Fibroblast of mammary gland (primary cell): ENCODE results near the gene FFAR2.
A peak's percentile ranks its signal among the peaks of the same experiment; 100 is the strongest.

Experiments used
- DNase-seq: peaks from one replicate; pipeline ENCODE4 v3.0.0-alpha.2; 2010; ENCODE audit warnings: low read depth
- H3K4me3 ChIP-seq: 2 replicates; pipeline ENCODE4 v1.5.1; 2011; ENCODE audit warnings: low read depth, mild to moderate bottlenecking, low read length, moderate library complexity; ENCODE audit not compliant: control insufficient read depth
- CTCF ChIP-seq: conservative IDR thresholded peaks from 2 replicates; pipeline ENCODE4 v1.5.1; 2011; ENCODE audit warnings: low read depth, low read length, inconsistent platforms; ENCODE audit not compliant: control insufficient read depth, insufficient read depth

FFAR2 gene

GRCh38 chr19:35488677-35489076 is 40.6 kb downstream of the FFAR2 start:
- TF ChIP-seq CTCF, result no peak
- H3K4me3 ChIP-seq, result no peak overlapping the region
- DNase-seq, result no peak

GRCh38 chr19:35490364-35490763 is 42.3 kb downstream of the FFAR2 start, which contains the start of gene KRTDAP:
Gene KRTDAP (minus strand): TSS chr19:35490464. CDS start chr19:35490442, 22 bp downstream.
- TF ChIP-seq CTCF, result no peak
- no peak within 1 kb of the TSS for H3K4me3 ChIP-seq
- no peak for DNase-seq

GRCh38 chr19:35491836-35492360 is 43.8 kb downstream of the FFAR2 start:
- TF ChIP-seq CTCF, result no peak
- no peak overlapping the region for H3K4me3 ChIP-seq
- no peak for DNase-seq

GRCh38 chr19:35493971-35494370 is 45.9 kb downstream of the FFAR2 start:
- DNase-seq, result no peak
- no peak for TF ChIP-seq CTCF
- H3K4me3 ChIP-seq, result no peak overlapping the region

GRCh38 chr19:35495107-35496064 is 47.3 kb downstream of the FFAR2 start:
- peak; percentile 59 for DNase-seq
- TF ChIP-seq CTCF, result peak; percentile 95
- no peak overlapping the region for H3K4me3 ChIP-seq

GRCh38 chr19:35497406-35497805 is 49.3 kb downstream of the FFAR2 start:
- no peak for DNase-seq
- no peak for TF ChIP-seq CTCF
- no peak overlapping the region for H3K4me3 ChIP-seq
